IPS DF 4.7 (cell line): ENCODE measurements around the gene POU3F1.

Source experiments
- DNase-seq: peaks from one replicate; pipeline ENCODE4 v3.0.0-alpha.2; 2013; ENCODE audit warnings: low spot score; ENCODE audit errors: extremely low read depth

The POU3F1 gene

DNA sequence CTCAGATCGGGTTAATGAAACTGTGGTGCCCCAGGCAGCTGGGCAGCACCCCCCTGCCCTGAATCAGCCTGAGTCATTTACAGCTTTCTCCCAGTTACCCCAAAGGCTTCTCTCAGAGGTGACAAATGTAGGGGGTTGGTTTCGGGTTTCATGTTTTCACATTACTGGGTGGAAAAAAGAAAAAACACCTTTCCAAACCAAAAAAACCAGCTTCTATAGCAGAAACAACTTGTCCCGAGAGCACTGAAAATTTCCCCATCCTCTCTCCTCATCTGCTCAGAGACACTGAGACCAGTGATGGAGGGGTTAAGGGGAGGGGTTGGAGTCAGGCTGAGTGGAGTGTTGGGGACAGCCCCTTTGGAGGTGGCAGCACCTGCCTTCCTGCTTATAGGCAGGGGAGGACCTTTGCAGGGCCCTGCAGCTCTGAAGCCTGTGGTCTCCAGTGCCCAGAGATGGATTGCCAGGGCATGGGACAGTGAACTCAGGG lies 18.4 kb downstream of the POU3F1 start:
- DNase-seq: no peak

DNA sequence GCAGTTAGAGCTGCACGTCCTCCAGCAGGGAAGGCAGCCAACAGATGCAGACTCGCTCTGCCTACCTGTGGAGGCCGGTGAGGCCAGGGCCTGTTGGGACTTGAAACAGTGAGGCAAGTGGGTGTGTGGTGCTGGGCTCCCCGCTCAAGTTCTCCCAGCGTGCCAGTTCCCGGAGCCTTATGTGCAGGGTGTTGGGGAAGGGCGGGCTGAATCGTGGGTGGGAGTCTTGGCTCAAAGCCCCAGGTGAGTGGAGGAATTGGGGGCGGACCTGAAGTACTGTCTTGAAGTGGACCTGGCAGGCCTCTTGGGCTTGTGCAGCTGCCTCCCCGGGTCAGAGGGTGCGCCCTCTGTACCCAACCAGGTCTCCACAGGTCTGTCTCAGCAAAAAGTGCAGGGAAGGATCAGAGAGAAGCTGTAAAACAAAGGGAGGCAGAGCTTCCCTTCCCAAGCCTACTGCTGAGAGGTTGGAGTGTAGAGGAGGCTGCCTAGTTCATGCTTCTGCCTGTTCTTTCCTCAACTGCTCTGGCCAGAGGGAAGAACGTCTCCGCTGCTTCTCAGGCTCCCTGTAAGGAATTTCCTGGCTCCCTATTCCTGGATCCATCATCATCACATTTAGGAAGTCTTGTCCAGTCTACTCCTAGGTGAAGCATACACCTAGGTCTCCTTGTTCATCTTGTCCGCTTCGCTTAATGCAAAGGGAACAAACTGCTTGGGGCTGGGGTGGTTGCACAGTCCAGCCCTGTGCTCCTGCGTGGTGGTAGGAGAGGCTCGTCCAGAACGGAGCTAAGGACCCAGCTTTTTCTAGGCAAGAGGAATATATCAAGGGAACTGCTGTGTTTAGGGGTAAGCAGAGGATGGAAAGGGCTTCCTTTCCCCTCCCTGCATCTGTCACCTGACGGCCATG lies 19.1 kb downstream of the POU3F1 start:
- DNase-seq: no peak

DNA sequence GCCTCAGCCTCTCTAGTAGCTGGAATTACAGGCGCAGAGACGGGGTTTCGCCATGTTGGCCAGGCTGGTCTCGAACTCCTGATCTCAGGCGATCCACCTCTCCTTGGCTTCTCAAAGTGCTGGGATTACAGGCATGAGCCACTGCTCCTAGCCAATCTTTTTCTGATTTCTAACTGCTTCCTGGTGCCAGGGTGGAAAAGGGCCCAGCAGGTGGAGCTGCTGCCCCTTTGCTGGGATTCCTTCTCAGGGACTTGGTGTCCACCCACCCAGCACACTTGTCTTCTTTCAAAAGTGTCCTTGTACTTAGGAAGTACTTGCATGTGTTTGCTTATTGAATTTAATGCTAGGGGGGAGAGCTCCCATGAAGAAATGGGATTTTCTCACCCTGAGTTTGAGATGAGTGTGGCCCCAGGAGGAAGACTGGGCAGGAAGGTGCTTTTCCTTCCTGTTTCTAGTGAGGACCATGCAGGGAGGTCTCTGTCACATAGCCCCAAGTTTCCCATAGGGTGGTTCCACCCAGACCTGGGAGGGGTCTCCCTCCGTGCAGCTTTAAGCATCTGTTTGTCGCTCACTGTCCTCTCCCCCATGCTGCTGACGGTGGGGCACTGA lies 19.9 kb downstream of the POU3F1 start:
- DNase-seq: no peak

- no peak for DNase-seq
Observed at GRCh38 chr1:38025664-38026063, 20.9 kb downstream of the POU3F1 start.

DNA sequence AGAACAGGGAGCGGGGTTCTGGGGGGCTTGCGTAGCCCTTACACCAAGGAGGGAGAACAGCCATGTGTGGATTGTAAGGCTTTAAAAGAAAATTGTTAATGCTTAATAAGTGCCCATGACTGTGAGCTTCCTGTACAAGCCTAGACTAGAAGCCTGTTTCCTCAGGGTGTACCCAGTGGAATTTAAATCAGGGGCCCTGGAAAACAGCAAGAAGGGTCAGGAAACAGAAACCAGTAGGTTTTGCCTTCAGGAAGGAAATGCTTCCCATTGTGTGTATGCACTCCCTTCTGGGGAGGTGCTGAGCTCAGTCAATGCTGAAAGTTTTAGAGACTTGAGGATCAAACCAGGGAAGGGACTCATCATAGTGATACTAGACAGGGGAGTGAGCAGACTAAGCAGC lies 21.4 kb downstream of the POU3F1 start:
- DNase-seq: no peak

DNA sequence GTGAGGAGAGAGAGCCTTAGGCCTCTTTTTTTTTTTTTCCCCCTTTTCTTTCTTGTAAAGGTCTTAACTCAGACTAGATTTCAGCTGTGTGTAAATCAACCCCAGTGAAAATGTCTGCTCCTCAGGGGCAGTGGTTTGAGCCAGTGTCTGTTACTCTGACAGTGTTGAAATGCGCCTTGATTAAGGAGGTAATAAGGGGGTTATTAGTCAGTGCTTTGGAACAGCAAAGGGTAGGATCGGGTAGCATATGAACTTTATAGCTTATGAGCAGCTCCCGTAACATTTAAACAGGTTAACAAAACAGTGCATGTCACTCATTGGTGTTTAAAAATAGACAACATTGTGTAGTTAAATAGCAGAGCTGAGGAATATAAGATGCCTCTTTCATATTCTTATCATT lies 23.8 kb downstream of the POU3F1 start:
- no peak for DNase-seq

DNA sequence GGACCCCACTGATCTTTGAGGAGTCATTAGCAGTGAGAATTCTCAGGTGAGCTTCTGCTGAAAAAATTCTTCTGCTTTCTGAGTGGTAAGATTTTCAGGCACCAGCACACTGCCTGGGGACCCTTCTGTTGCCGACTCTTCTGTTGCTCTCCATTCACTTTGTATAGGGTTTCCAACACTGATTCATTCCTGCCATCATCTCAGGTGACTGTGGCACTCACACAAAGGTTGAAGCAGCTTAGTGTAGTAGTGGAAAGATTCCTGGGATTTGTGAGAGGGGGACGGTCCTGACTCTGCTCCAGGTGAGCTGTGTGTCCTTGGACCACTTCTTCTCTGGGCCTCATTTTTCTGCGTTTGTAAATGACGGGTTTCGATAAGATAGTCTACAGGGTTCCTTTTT lies 24.6 kb downstream of the POU3F1 start:
- no peak for DNase-seq

DNA sequence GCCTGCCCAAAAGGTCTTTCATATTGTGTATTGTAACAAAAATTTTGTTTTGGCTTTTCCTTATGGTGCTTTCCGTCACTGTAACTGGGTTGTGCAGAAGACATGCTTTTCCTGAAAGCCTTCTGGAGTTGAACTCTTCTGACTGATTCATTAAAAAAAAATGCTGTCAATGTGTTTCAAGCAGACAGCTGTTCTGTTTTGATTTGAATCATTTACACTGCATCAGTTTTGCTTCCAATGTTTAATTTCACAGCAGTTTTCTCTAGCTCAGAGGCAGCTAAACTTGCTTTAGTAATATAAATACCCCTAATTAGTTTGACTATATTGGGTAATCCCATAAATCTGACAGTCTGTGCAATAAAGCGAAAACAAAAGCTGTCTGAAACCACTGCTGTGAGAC lies 26.2 kb downstream of the POU3F1 start:
- DNase-seq: no peak

GRCh38 chr1:38018864-38019343 lies 27.7 kb downstream of the POU3F1 start:
- no peak for DNase-seq

DNA sequence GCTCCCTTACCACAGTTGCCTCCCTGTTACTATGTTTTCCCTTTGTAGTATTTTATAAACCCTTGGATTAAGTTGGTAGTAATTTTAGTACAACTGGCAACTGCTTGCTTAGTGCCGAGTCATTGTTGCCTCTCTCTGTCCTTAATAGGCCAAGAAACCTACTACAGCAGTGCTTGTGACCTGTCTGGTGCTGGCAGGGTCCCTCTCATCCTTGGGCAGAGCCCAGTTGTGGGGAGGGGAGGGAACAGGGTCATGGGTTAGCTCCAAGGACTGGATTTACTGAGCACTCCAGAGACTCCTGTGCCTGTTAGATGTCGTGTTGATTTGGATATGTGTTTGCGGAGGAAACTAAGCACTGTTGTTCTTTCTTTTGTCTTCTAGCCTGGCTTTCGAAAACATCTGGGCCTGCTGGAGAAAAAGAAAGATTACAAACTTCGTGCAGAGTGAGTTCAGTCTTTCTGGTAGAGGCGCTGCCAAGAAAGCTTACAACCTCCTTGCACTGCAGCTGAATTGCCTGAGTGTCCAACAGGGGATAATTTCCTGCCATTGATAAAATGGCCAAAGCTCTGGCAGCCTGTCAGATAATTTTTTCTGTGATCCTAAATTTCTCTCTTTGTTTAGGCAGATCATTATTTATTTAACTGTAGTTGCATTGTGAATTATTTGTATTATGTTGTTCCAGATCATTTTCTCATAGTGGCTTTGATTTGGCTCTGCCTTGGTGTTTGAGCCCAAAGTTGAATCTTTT lies 30.4 kb downstream of the POU3F1 start:
- DNase-seq: no peak

GRCh38 chr1:38014724-38015424 lies 31.7 kb downstream of the POU3F1 start:
- no peak for DNase-seq

DNA sequence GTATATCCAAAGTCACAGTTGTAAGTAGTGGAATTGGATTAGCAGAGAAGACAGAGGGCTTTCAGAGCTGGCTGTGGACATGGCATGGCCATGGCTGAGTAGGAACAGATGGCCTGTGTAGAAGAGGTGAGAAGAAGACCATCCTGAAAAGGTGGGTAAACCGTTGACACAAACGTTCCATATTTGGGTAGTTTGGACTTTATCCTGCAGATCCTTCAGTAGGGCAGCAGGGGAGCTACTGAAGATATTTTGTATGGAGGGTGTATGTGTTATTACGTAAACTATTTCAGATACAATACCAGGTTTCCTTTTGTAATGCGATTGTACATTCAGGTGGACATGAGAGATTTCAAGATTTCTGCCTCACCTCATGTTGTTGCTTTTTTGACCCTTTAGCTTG lies 32.4 kb downstream of the POU3F1 start:
- no peak for DNase-seq

DNA sequence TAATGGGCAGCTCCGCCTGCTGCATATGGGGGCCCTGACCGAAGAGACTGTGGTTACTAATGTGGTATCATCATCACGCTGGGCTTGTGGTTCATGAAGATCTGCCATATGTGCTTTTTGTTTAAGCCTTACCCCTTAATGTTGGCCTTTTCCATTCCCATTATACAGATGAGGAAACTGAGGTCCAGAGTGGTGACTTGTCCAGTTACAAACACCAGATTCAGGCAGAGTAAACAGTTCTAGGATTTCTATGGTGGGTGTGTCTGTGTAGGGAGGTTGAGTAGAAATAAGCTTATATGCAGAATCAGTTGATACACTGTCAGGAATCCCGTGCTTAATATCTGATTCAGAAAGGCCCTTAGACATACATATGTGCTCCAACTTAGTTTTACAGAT lies 33.4 kb downstream of the POU3F1 start:
- DNase-seq: no peak

DNA sequence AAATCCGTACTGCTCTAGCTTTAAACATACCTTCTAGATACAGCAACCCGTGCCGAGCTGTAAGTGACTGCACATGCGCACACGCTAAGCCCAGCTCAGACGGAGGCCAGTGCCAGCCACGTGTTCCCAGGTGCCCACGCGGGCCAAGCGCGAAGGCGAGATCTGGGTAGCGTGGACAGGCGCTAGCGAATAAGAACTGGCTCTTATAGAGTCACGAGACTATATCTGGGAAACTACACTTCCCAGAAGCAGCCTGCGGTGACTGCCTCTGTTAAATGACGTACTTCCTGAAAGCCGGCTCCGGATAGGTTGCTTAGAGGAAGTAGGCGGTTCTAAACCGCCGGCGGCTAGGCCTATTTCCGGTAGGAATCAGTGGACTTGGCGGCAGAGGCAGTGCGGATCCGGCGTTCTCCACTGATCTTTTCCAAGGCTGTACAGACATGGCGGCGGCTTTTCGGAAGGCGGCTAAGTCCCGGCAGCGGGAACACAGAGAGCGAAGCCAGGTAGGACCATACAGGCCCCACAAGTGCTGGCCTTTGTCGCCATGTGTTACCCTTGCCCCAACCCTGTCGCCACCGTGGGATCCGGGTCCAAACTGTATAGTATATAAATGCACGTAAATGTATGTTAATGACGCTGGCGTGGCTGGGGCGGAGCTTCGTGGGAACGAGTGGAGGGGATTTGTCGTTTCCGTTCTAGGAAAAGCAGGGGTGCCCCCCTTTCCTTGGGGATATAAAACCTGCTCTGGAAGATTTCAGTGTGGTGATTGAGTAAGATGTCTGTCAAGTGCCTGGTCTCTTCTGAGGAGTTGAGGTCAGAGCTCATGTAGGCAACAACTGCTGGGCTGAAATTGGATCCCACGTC lies 34.0 kb downstream of the POU3F1 start, which contains the start of gene UTP11:
Gene UTP11, plus strand, starts transcription at position 372 of the 864 bp plus-strand sequence. Its CDS starts 69 bp downstream, at position 441.
- DNase-seq: peak; percentile 93

- DNase-seq: no peak
Observed at GRCh38 chr1:38009841-38010180, 36.8 kb downstream of the POU3F1 start.

- no peak for DNase-seq
Observed at GRCh38 chr1:38009088-38009840, 37.3 kb downstream of the POU3F1 start.

GRCh38 chr1:38006008-38006828 lies 40.4 kb downstream of the POU3F1 start:
- DNase-seq: no peak

GRCh38 chr1:38005195-38006007 lies 41.2 kb downstream of the POU3F1 start, which contains the start of gene FHL3:
TSS of gene FHL3 (minus strand) at chr1:38005514. CDS start at chr1:37999412, 6,102 bp downstream.
- DNase-seq: no peak
